ENCODE results near the gene COX11. TPM values are rescaled to one million over a fixed set of nuclear protein-coding genes. Genes with fewer than 3 reads are reported as not detected.

Gene COX11
- total RNA-seq, 1 donor from 2014 or later = 79.8 TPM

GRCh38 chr17:54967621-54968261, 713 bp downstream of the COX11 start:
- TF ChIP-seq CTCF (conservative IDR thresholded peaks at IDR 0.05) = no peak
- Mint-ChIP-seq H3K27me3 (no peaks in the 10 kb centered on the region), H3K4me3 (no peak overlapping the region), H3K27ac (no peak overlapping the region), H3K36me3 (peaks cover 5% of the 10 kb centered on the region), H3K4me1 (ENCODE audit: unreplicated experiment) (peaks cover 24% of the 10 kb centered on the region), H3K9me3 (no peaks in the 10 kb centered on the region)
- no peak for DNase-seq (ENCODE audit: extremely low spot score, unreplicated experiment)

GRCh38 chr17:54956791-54957190, 11.7 kb downstream of the COX11 start:
- no peak for DNase-seq (ENCODE audit: extremely low spot score, unreplicated experiment)
- H3K9me3 Mint-ChIP-seq = no peaks in the 10 kb centered on the region

GRCh38 chr17:54951286-54951685, 17.2 kb downstream of the COX11 start:
- Mint-ChIP-seq H3K4me3 (no peak overlapping the region), H3K4me1 (ENCODE audit: unreplicated experiment) (no peaks in the 10 kb centered on the region), H3K27ac (no peak overlapping the region), H3K27me3 (no peaks in the 10 kb centered on the region), H3K9me3 (no peaks in the 10 kb centered on the region), H3K36me3 (peaks cover 29% of the 10 kb centered on the region)
- DNase-seq (ENCODE audit: extremely low spot score, unreplicated experiment) = no peak
- TF ChIP-seq CTCF (conservative IDR thresholded peaks at IDR 0.05) = no peak

More at GRCh38 chr17:54956791-54957190, 11.7 kb downstream of the COX11 start:
- peak overlapping the region; percentile 19 for H3K27ac Mint-ChIP-seq
- H3K36me3 Mint-ChIP-seq = peaks cover 39% of the 10 kb centered on the region
- peaks cover 10% of the 10 kb centered on the region for H3K4me1 Mint-ChIP-seq (ENCODE audit: unreplicated experiment)
- TF ChIP-seq CTCF (conservative IDR thresholded peaks at IDR 0.05) = no peak
- H3K4me3 Mint-ChIP-seq = no peak overlapping the region
- no peaks in the 10 kb centered on the region for H3K27me3 Mint-ChIP-seq

GRCh38 chr17:54950116-54950515, 18.3 kb downstream of the COX11 start:
- no peak overlapping the region for H3K27ac Mint-ChIP-seq
- TF ChIP-seq CTCF (conservative IDR thresholded peaks at IDR 0.05) = no peak
- H3K27me3 Mint-ChIP-seq = no peaks in the 10 kb centered on the region
- H3K4me3 Mint-ChIP-seq = no peak overlapping the region
- peaks cover 29% of the 10 kb centered on the region for H3K36me3 Mint-ChIP-seq
- H3K9me3 Mint-ChIP-seq = no peaks in the 10 kb centered on the region
- DNase-seq (ENCODE audit: extremely low spot score, unreplicated experiment) = no peak
- no peaks in the 10 kb centered on the region for H3K4me1 Mint-ChIP-seq (ENCODE audit: unreplicated experiment)

- Mint-ChIP-seq H3K27ac (no peak overlapping the region), H3K9me3 (no peaks in the 10 kb centered on the region), H3K36me3 (peaks cover 22% of the 10 kb centered on the region)
Observed at GRCh38 chr17:54948380-54948779, 20.1 kb downstream of the COX11 start.

More at GRCh38 chr17:54948380-54948779, 20.1 kb downstream of the COX11 start:
- TF ChIP-seq CTCF (conservative IDR thresholded peaks at IDR 0.05) = no peak
- DNase-seq (ENCODE audit: extremely low spot score, unreplicated experiment) = no peak
- no peaks in the 10 kb centered on the region for H3K4me1 Mint-ChIP-seq (ENCODE audit: unreplicated experiment)
- H3K27me3 Mint-ChIP-seq = no peaks in the 10 kb centered on the region
- no peak overlapping the region for H3K4me3 Mint-ChIP-seq

All from type B pancreatic cell (in vitro differentiated cells).